ENCODE measurements around the gene KCNK16. TPM values are rescaled to one million over a fixed set of nuclear protein-coding genes. Genes with fewer than 3 reads are reported as not detected.

Gene KCNK16
- total and polyA plus RNA-seq, 2 experiments from 2014 or later = not detected

- H3K27ac ChIP-seq = no peak overlapping the region
- TF ChIP-seq EZH2phosphoT487 (IDR thresholded peaks at IDR 0.05; ENCODE audit: insufficient read depth, low read depth) = no peak
- TF ChIP-seq EZH2 (IDR thresholded peaks at IDR 0.05; ENCODE audit: insufficient read depth, poor library complexity, severe bottlenecking) = no peak
- H3K9me3 ChIP-seq (ENCODE audit: low read depth) = no peaks in the 10 kb centered on the region
- H3K9ac ChIP-seq = no peak overlapping the region
- no peaks in the 10 kb centered on the region for H3K27me3 ChIP-seq (replicated peaks; ENCODE audit: insufficient read depth)
- no peaks in the 10 kb centered on the region for H3K79me2 ChIP-seq (ENCODE audit: insufficient read depth)
- in situ Hi-C loops (cut with MboI) = loop anchor here (10.0 to 25.0 kb wide), 2 partner anchors 948 to 1470 kb away; no protein-coding TSS in a partner anchor
- no peak overlapping the region for H3K4me3 ChIP-seq
- H3F3A ChIP-seq (ENCODE audit: insufficient read depth) = no peaks in the 10 kb centered on the region
- H3K36me3 ChIP-seq (ENCODE audit: low read depth) = no peaks in the 10 kb centered on the region
- no peak overlapping the region for H3K4me2 ChIP-seq (ENCODE audit: unreplicated experiment)
- H3K4me1 ChIP-seq (ENCODE audit: insufficient read depth) = peaks cover 12% of the 10 kb centered on the region
- 78 to 80% methylated on average over 9 of the region's 9 CpGs for WGBS, 2 experiments (ENCODE audit: low coverage in 1 of 2, low lambda C conversion rate in 2 of 2, missing lambda C conversion rate in 2 of 2)
- DNase-seq = peak; percentile 14
- H2AFZ ChIP-seq = no peak overlapping the region
- H4K20me1 ChIP-seq (ENCODE audit: insufficient read depth) = no peaks in the 10 kb centered on the region
- no peaks in the 10 kb centered on the region for H3K9me2 ChIP-seq (ENCODE audit: insufficient read depth)
These were observed 44.6 kb upstream of the KCNK16 start for GRCh38 chr6:39366931-39367618.

- H3K4me3 ChIP-seq = no peak overlapping the region
- TF ChIP-seq EZH2 (IDR thresholded peaks at IDR 0.05; ENCODE audit: insufficient read depth, poor library complexity, severe bottlenecking) (no peak), EZH2phosphoT487 (IDR thresholded peaks at IDR 0.05; ENCODE audit: insufficient read depth, low read depth) (no peak)
- no peaks in the 10 kb centered on the region for H3K9me2 ChIP-seq (ENCODE audit: insufficient read depth)
- H3K4me1 ChIP-seq (ENCODE audit: insufficient read depth) = peaks cover 12% of the 10 kb centered on the region
- no peaks in the 10 kb centered on the region for H3K79me2 ChIP-seq (ENCODE audit: insufficient read depth)
- in situ Hi-C loops (cut with MboI) = loop anchor here (10.0 to 25.0 kb wide), 2 partner anchors 949 to 1472 kb away; no protein-coding TSS in a partner anchor
- H3K27me3 ChIP-seq (replicated peaks; ENCODE audit: insufficient read depth) = no peaks in the 10 kb centered on the region
- no peak overlapping the region for H3K9ac ChIP-seq
- DNase-seq = peak; percentile 88
- 79 to 82% methylated on average over 13 of the region's 13 CpGs for WGBS, 2 experiments (ENCODE audit: low coverage in 1 of 2, low lambda C conversion rate in 2 of 2, missing lambda C conversion rate in 2 of 2)
- H3F3A ChIP-seq (ENCODE audit: insufficient read depth) = no peaks in the 10 kb centered on the region
- no peaks in the 10 kb centered on the region for H4K20me1 ChIP-seq (ENCODE audit: insufficient read depth)
- no peak overlapping the region for H3K27ac ChIP-seq
- peak overlapping the region; percentile 49 for H3K4me2 ChIP-seq (ENCODE audit: unreplicated experiment)
- H2AFZ ChIP-seq = no peak overlapping the region
- no peaks in the 10 kb centered on the region for H3K9me3 ChIP-seq (ENCODE audit: low read depth)
- no peaks in the 10 kb centered on the region for H3K36me3 ChIP-seq (ENCODE audit: low read depth)
These were observed 43.0 kb upstream of the KCNK16 start for GRCh38 chr6:39365281-39366074.

GRCh38 chr6:39363280-39363679 is 40.8 kb upstream of the KCNK16 start:
- Histone ChIP-seq H3K79me2 (ENCODE audit: insufficient read depth) (no peaks in the 10 kb centered on the region), H3K9me3 (ENCODE audit: low read depth) (no peaks in the 10 kb centered on the region), H2AFZ (no peak overlapping the region), H3K36me3 (ENCODE audit: low read depth) (no peaks in the 10 kb centered on the region), H3F3A (ENCODE audit: insufficient read depth) (no peaks in the 10 kb centered on the region), H3K9ac (no peak overlapping the region), H3K4me1 (ENCODE audit: insufficient read depth) (peaks cover 12% of the 10 kb centered on the region), H3K4me3 (no peak overlapping the region), H4K20me1 (ENCODE audit: insufficient read depth) (no peaks in the 10 kb centered on the region), H3K9me2 (ENCODE audit: insufficient read depth) (no peaks in the 10 kb centered on the region), H3K27ac (no peak overlapping the region), H3K27me3 (replicated peaks; ENCODE audit: insufficient read depth) (no peaks in the 10 kb centered on the region), H3K4me2 (ENCODE audit: unreplicated experiment) (no peak overlapping the region)
- TF ChIP-seq EZH2 (IDR thresholded peaks at IDR 0.05; ENCODE audit: insufficient read depth, poor library complexity, severe bottlenecking) (no peak), EZH2phosphoT487 (IDR thresholded peaks at IDR 0.05; ENCODE audit: insufficient read depth, low read depth) (no peak)
- 92% methylated on average over 8 of the region's 8 CpGs for WGBS, 2 experiments (ENCODE audit: low coverage in 1 of 2, low lambda C conversion rate in 2 of 2, missing lambda C conversion rate in 2 of 2)
- no peak for DNase-seq
- in situ Hi-C loops (cut with MboI) = loop anchor here (10.0 to 25.0 kb wide), 2 partner anchors 952 to 1474 kb away; no protein-coding TSS in a partner anchor

- Histone ChIP-seq H3K4me3 (no peak overlapping the region), H2AFZ (peak overlapping the region; percentile 90), H3K4me1 (ENCODE audit: insufficient read depth) (peaks cover 12% of the 10 kb centered on the region), H3K36me3 (ENCODE audit: low read depth) (no peaks in the 10 kb centered on the region), H3K27me3 (replicated peaks; ENCODE audit: insufficient read depth) (no peaks in the 10 kb centered on the region), H3F3A (ENCODE audit: insufficient read depth) (no peaks in the 10 kb centered on the region), H3K79me2 (ENCODE audit: insufficient read depth) (no peaks in the 10 kb centered on the region), H3K9me2 (ENCODE audit: insufficient read depth) (no peaks in the 10 kb centered on the region), H4K20me1 (ENCODE audit: insufficient read depth) (no peaks in the 10 kb centered on the region), H3K27ac (no peak overlapping the region), H3K9ac (no peak overlapping the region), H3K9me3 (ENCODE audit: low read depth) (no peaks in the 10 kb centered on the region), H3K4me2 (ENCODE audit: unreplicated experiment) (peak overlapping the region; percentile 71)
- no peak for TF ChIP-seq EZH2 (IDR thresholded peaks at IDR 0.05; ENCODE audit: insufficient read depth, poor library complexity, severe bottlenecking)
- TF ChIP-seq EZH2phosphoT487 (IDR thresholded peaks at IDR 0.05; ENCODE audit: insufficient read depth, low read depth) = no peak
- in situ Hi-C loops (cut with MboI) = loop anchor here (10.0 to 25.0 kb wide), 2 partner anchors 952 to 1475 kb away; no protein-coding TSS in a partner anchor
- WGBS, 2 experiments (ENCODE audit: low coverage in 1 of 2, low lambda C conversion rate in 2 of 2, missing lambda C conversion rate in 2 of 2) = 2 to 7% methylated on average over 3 of the region's 3 CpGs
- DNase-seq = peak; percentile 70
These were observed 40.0 kb upstream of the KCNK16 start for GRCh38 chr6:39362487-39362865.

Data from GM23248 (cell line).